CD14-positive monocyte (primary cell): ENCODE results near the gene RFC3. TPM values are rescaled to one million over a fixed set of nuclear protein-coding genes. Genes with fewer than 3 reads are reported as not detected.
A peak's percentile ranks its signal among the peaks of the same experiment; 100 is the strongest.

Experiments used
- DNase-seq, 3 donors: peaks; one replicate each; pipeline ENCODE4 v3.0.0-alpha.2; 2011 to 2022
- H2AFZ ChIP-seq: 2 replicates; pipeline ENCODE4 v1.6.0; 2012; ENCODE audit warnings: mild to moderate bottlenecking, low read depth, low read length, inconsistent platforms; ENCODE audit not compliant: insufficient read depth, poor library complexity, severe bottlenecking
- H3K27ac ChIP-seq, 2 donors: 1 replicate in 1 of 2; 2 replicates in 1 of 2; pipeline ENCODE4 v1.5.1; 2012 to 2013; ENCODE audit warnings: low read length in 2 of 2, control low read depth in 1 of 2, inconsistent platforms in 1 of 2, low read depth in 1 of 2, mild to moderate bottlenecking in 1 of 2
- H3K27me3 ChIP-seq, 2 donors: one replicate each; pipeline versions ENCODE4 v1.6.0 to v1.6.1; 2011 to 2013; ENCODE audit warnings: low read length in 2 of 2; ENCODE audit not compliant: control insufficient read depth in 2 of 2, insufficient read depth in 2 of 2
- H3K36me3 ChIP-seq, 2 donors: replicated peaks in 1 of 2; 1 replicate in 1 of 2; 2 replicates in 1 of 2; pipeline versions ENCODE4 v1.5.1 to v1.6.1; 2012 to 2013; ENCODE audit warnings: low read length in 2 of 2, control low read depth in 1 of 2, inconsistent platforms in 1 of 2, mild to moderate bottlenecking in 1 of 2; ENCODE audit not compliant: insufficient read depth in 2 of 2, control insufficient read depth in 1 of 2
- H3K4me1 ChIP-seq, 2 donors: 1 replicate in 1 of 2; 2 replicates in 1 of 2; pipeline versions ENCODE4 v1.5.1 to v1.6.1; 2012 to 2013; ENCODE audit warnings: low read length in 2 of 2, control low read depth in 1 of 2, inconsistent platforms in 1 of 2, mild to moderate bottlenecking in 1 of 2, moderate library complexity in 1 of 2; ENCODE audit not compliant: insufficient read depth in 2 of 2, control insufficient read depth in 1 of 2
- H3K4me2 ChIP-seq: replicated peaks from 2 replicates; pipeline ENCODE3; 2012; ENCODE audit warnings: low read length, moderate library complexity, mild to moderate bottlenecking; ENCODE audit not compliant: poor library complexity, severe bottlenecking; ENCODE audit errors: extremely low read depth
- H3K4me3 ChIP-seq, 3 experiments: fragments of 200-600 bp in 1 of 3; sonication (generic) in 1 of 3; replicated peaks in 1 of 3; 1 replicate in 2 of 3; 2 replicates in 1 of 3; pipeline ENCODE4 v1.5.1; 2011 to 2013; ENCODE audit warnings: low read length in 3 of 3, mild to moderate bottlenecking in 3 of 3, control low read depth in 2 of 3, low read depth in 2 of 3, inconsistent platforms in 1 of 3, moderate library complexity in 1 of 3
- H3K79me2 ChIP-seq: 2 replicates; pipeline ENCODE4 v1.6.0; 2012; ENCODE audit warnings: mild to moderate bottlenecking, control low read depth, inconsistent platforms, low read length, moderate library complexity; ENCODE audit not compliant: insufficient read depth
- H3K9ac ChIP-seq: 2 replicates; pipeline ENCODE4 v1.6.0; 2017; ENCODE audit warnings: low read length, mild to moderate bottlenecking; ENCODE audit not compliant: insufficient read depth, poor library complexity, severe bottlenecking
- H3K9me3 ChIP-seq, 2 donors: replicated peaks in 1 of 2; 1 replicate in 1 of 2; 2 replicates in 1 of 2; pipeline versions ENCODE4 v1.5.1 to v1.6.1; 2012 to 2013; ENCODE audit warnings: low read length in 2 of 2, control low read depth in 1 of 2; ENCODE audit not compliant: control insufficient read depth in 1 of 2, insufficient read depth in 1 of 2
- H4K20me1 ChIP-seq: 2 replicates; pipeline ENCODE4 v1.6.0; 2012; ENCODE audit warnings: mild to moderate bottlenecking, low read length, control low read depth, moderate library complexity; ENCODE audit not compliant: insufficient read depth
- H3K27ac Mint-ChIP-seq, 7 donors: one replicate each; pipeline ENCODE4 v1.8.0; 2020; ENCODE audit warnings: mild to moderate bottlenecking in 7 of 7, mixed read lengths in 7 of 7, moderate library complexity in 6 of 7, inconsistent platforms in 2 of 7
- H3K27me3 Mint-ChIP-seq, 3 donors: one replicate each; pipeline ENCODE4 v1.8.0; 2021 to 2022; ENCODE audit warnings: low read depth in 3 of 3, mild to moderate bottlenecking in 3 of 3, mixed read lengths in 3 of 3, moderate library complexity in 3 of 3, inconsistent platforms in 1 of 3
- H3K36me3 Mint-ChIP-seq, 2 donors: one replicate each; pipeline ENCODE4 v1.8.0; 2020; ENCODE audit warnings: mixed read lengths in 2 of 2, inconsistent platforms in 1 of 2, mild to moderate bottlenecking in 1 of 2
- H3K4me1 Mint-ChIP-seq: one replicate; pipeline ENCODE4 v1.8.0; 2020; ENCODE audit warnings: mild to moderate bottlenecking, mixed read lengths
- H3K4me3 Mint-ChIP-seq, 2 donors: one replicate each; pipeline ENCODE4 v1.8.0; 2020; ENCODE audit warnings: mild to moderate bottlenecking in 2 of 2, mixed read lengths in 2 of 2, moderate library complexity in 1 of 2
- H3K9me3 Mint-ChIP-seq, 7 donors: one replicate each; pipeline ENCODE4 v1.8.0; 2020 to 2022; ENCODE audit warnings: mixed read lengths in 7 of 7, mild to moderate bottlenecking in 6 of 7, moderate library complexity in 6 of 7, inconsistent platforms in 2 of 7
- CTCF ChIP-seq: fragments of 200-600 bp; IDR thresholded peaks from one replicate; pipeline ENCODE4 v1.8.0; 2022; ENCODE audit warnings: antibody characterized with exemption, mild to moderate bottlenecking
- WGBS: methylation state at CpG from one replicate; pipeline ENCODE4 v1.1.5; 2013; ENCODE audit warnings: missing lambda C conversion rate; ENCODE audit not compliant: insufficient coverage; 5-methylcytosine and 5-hydroxymethylcytosine counted together
- intact Hi-C, 2 donors: fragments of 100-400 bp; cut with micrococcal nuclease; formaldehyde crosslinking; loops; one replicate each; pipeline versions ENCODE4 v1.15.0 to v1.15.1; 2023
- polyA plus RNA-seq, 3 donors: library from polyadenylated mRNA; depleted of rRNA in 1 of 3; unstranded in 2 of 3; stranded (reverse) in 1 of 3; fragments of 300-500 nt in 2 of 3; fragments of >200 nt in 1 of 3; fragmentation: Illumina TruSeq in 2 of 3; gene quantifications; 1 replicate in 2 of 3; 2 replicates in 1 of 3; pipeline ENCODE4 v1.2.3, GENCODE V29; 2012 to 2021

Gene RFC3
- polyA plus RNA-seq, 3 donors, result 2.5 to 5.3 (median 4.1) TPM

- H3K36me3 ChIP-seq, result no peaks in the 10 kb centered on the region
- intact Hi-C loops, result no loop called here
- H3K9ac ChIP-seq, result no peak overlapping the region
- peaks cover 0 to 2% of the 10 kb centered on the region in 2 donors for H3K36me3 Mint-ChIP-seq
- no peaks in the 10 kb centered on the region for H3K9me3 ChIP-seq
- H3K27ac ChIP-seq, result no peak overlapping the region
- H3K79me2 ChIP-seq, result no peaks in the 10 kb centered on the region
- WGBS, result no CpG with 5 or more reads among the region's 3 CpGs
- H3K27me3 ChIP-seq, result no peaks in the 10 kb centered on the region
- peaks cover 0 to 5% (median 0%) of the 10 kb centered on the region in 7 donors for H3K9me3 Mint-ChIP-seq
- no peak for DNase-seq
- H2AFZ ChIP-seq, result no peak overlapping the region
- no peak overlapping the region for H3K4me2 ChIP-seq
- no peaks in the 10 kb centered on the region for H3K4me1 ChIP-seq
- H3K4me3 ChIP-seq, result no peak overlapping the region
- no peaks in the 10 kb centered on the region for H3K27me3 Mint-ChIP-seq
- H3K27ac Mint-ChIP-seq, result no peak overlapping the region
- H3K4me1 Mint-ChIP-seq, result no peaks in the 10 kb centered on the region
- no peak overlapping the region for H3K4me3 Mint-ChIP-seq
- no peaks in the 10 kb centered on the region for H4K20me1 ChIP-seq
- TF ChIP-seq CTCF, result peak; percentile 10
These were observed 49.5 kb downstream of the RFC3 start for GRCh38 chr13:33867472-33867871.

GRCh38 chr13:33868343-33868994 is 50.5 kb downstream of the RFC3 start:
- H3K9me3 ChIP-seq, result no peaks in the 10 kb centered on the region
- TF ChIP-seq CTCF, result no peak
- H3K27me3 ChIP-seq, result no peaks in the 10 kb centered on the region
- no peaks in the 10 kb centered on the region for H3K4me1 Mint-ChIP-seq
- no peak overlapping the region for H2AFZ ChIP-seq
- H3K4me1 ChIP-seq, result no peaks in the 10 kb centered on the region
- 100% methylated on average over 1 of the region's 3 CpGs for WGBS
- H3K9me3 Mint-ChIP-seq, result peaks cover 0 to 5% (median 0%) of the 10 kb centered on the region in 7 donors
- no peaks in the 10 kb centered on the region for H4K20me1 ChIP-seq
- no peak overlapping the region for H3K9ac ChIP-seq
- no peak overlapping the region for H3K4me3 Mint-ChIP-seq
- no peaks in the 10 kb centered on the region for H3K27me3 Mint-ChIP-seq
- H3K36me3 ChIP-seq, result no peaks in the 10 kb centered on the region
- no peak for DNase-seq
- H3K36me3 Mint-ChIP-seq, result peaks cover 0 to 2% of the 10 kb centered on the region in 2 donors
- intact Hi-C loops, result no loop called here
- no peak overlapping the region for H3K27ac ChIP-seq
- no peak overlapping the region for H3K4me2 ChIP-seq
- no peak overlapping the region for H3K4me3 ChIP-seq
- no peak overlapping the region for H3K27ac Mint-ChIP-seq
- no peaks in the 10 kb centered on the region for H3K79me2 ChIP-seq
